Activated T-helper 2 cell treated with anti-CD3 and anti-CD28 coated beads, Interferon-gamma antibody, Interleukin-2, Interleukin-4, amounts not matched to agents 10 μg/mL and 5 μg/mL and 100 μg/mL, durations not matched to agents 14 hours and 24 hours and 36 hours (primary cell): ENCODE results near the gene MAPK10. TPM values are rescaled to one million over a fixed set of nuclear protein-coding genes. Genes with fewer than 3 reads are reported as not detected.

Experiments
- DNase-seq: peaks from one replicate; pipeline ENCODE4 v3.0.0; 2021; ENCODE audit warnings: low spot score
- H3K27ac Mint-ChIP-seq: one replicate; pipeline ENCODE4 v1.8.0; 2021; ENCODE audit warnings: mixed read lengths
- H3K27me3 Mint-ChIP-seq: one replicate; pipeline ENCODE4 v1.8.0; 2021; ENCODE audit warnings: low read depth, mixed read lengths
- H3K36me3 Mint-ChIP-seq: one replicate; pipeline ENCODE4 v1.8.0; 2021; ENCODE audit warnings: low read depth, mixed read lengths
- H3K4me1 Mint-ChIP-seq: one replicate; pipeline ENCODE4 v1.8.0; 2021; ENCODE audit warnings: low read depth, mixed read lengths
- H3K4me3 Mint-ChIP-seq: one replicate; pipeline ENCODE4 v1.8.0; 2021; ENCODE audit warnings: low read depth, mild to moderate bottlenecking, moderate library complexity, mixed read lengths
- H3K9me3 Mint-ChIP-seq: one replicate; pipeline ENCODE4 v1.8.0; 2021; ENCODE audit warnings: mixed read lengths
- intact Hi-C: fragments of 100-400 bp; cut with micrococcal nuclease; formaldehyde crosslinking; loops from one replicate; pipeline ENCODE4 v1.15.1; 2023
- total RNA-seq: library from RNA; stranded (reverse); gene quantifications from 2 replicates; pipeline ENCODE4 v1.2.3, GENCODE V29; 2022

MAPK10 gene
- total RNA-seq, 1 donor from 2014 or later = not detected

GRCh38 chr4:86294883-86295282 is 65.0 kb downstream of the MAPK10 start:
- intact Hi-C loops = no loop called here
- no peaks in the 10 kb centered on the region for H3K9me3 Mint-ChIP-seq
- H3K4me1 Mint-ChIP-seq = no peaks in the 10 kb centered on the region
- H3K36me3 Mint-ChIP-seq = no peaks in the 10 kb centered on the region
- H3K27me3 Mint-ChIP-seq = no peaks in the 10 kb centered on the region
- no peak overlapping the region for H3K27ac Mint-ChIP-seq
- no peak overlapping the region for H3K4me3 Mint-ChIP-seq
- DNase-seq = no peak

- DNase-seq = no peak
- Mint-ChIP-seq H3K4me3 (no peak overlapping the region), H3K4me1 (no peaks in the 10 kb centered on the region), H3K27me3 (no peaks in the 10 kb centered on the region), H3K36me3 (no peaks in the 10 kb centered on the region), H3K27ac (no peak overlapping the region), H3K9me3 (no peaks in the 10 kb centered on the region)
- intact Hi-C loops = no loop called here
These were observed 68.7 kb downstream of the MAPK10 start for GRCh38 chr4:86291180-86291579.

GRCh38 chr4:86286726-86287125 is 73.1 kb downstream of the MAPK10 start:
- no peaks in the 10 kb centered on the region for H3K4me1 Mint-ChIP-seq
- no peak overlapping the region for H3K4me3 Mint-ChIP-seq
- DNase-seq = no peak
- intact Hi-C loops = no loop called here
- no peak overlapping the region for H3K27ac Mint-ChIP-seq
- H3K36me3 Mint-ChIP-seq = no peaks in the 10 kb centered on the region
- no peaks in the 10 kb centered on the region for H3K27me3 Mint-ChIP-seq
- no peaks in the 10 kb centered on the region for H3K9me3 Mint-ChIP-seq

GRCh38 chr4:86283371-86283770 is 76.5 kb downstream of the MAPK10 start:
- Mint-ChIP-seq H3K36me3 (no peaks in the 10 kb centered on the region), H3K4me1 (no peaks in the 10 kb centered on the region), H3K4me3 (no peak overlapping the region), H3K27me3 (no peaks in the 10 kb centered on the region), H3K9me3 (no peaks in the 10 kb centered on the region), H3K27ac (no peak overlapping the region)
- DNase-seq = no peak
- intact Hi-C loops = no loop called here

GRCh38 chr4:86280246-86280645 is 79.6 kb downstream of the MAPK10 start:
- Mint-ChIP-seq H3K27ac (no peak overlapping the region), H3K27me3 (no peaks in the 10 kb centered on the region), H3K36me3 (no peaks in the 10 kb centered on the region)

GRCh38 chr4:86279293-86279960 is 80.4 kb downstream of the MAPK10 start:
- Mint-ChIP-seq H3K27ac (no peak overlapping the region), H3K9me3 (no peaks in the 10 kb centered on the region), H3K27me3 (no peaks in the 10 kb centered on the region), H3K36me3 (no peaks in the 10 kb centered on the region), H3K4me3 (no peak overlapping the region), H3K4me1 (no peaks in the 10 kb centered on the region)
- intact Hi-C loops = no loop called here
- DNase-seq = no peak

More at GRCh38 chr4:86280246-86280645, 79.6 kb downstream of the MAPK10 start:
- DNase-seq = no peak
- Mint-ChIP-seq H3K4me1 (no peaks in the 10 kb centered on the region), H3K4me3 (no peak overlapping the region), H3K9me3 (no peaks in the 10 kb centered on the region)
- intact Hi-C loops = no loop called here

GRCh38 chr4:86278126-86278525 is 81.7 kb downstream of the MAPK10 start:
- DNase-seq = no peak
- Mint-ChIP-seq H3K36me3 (no peaks in the 10 kb centered on the region), H3K27me3 (no peaks in the 10 kb centered on the region), H3K9me3 (no peaks in the 10 kb centered on the region), H3K4me1 (no peaks in the 10 kb centered on the region), H3K27ac (no peak overlapping the region), H3K4me3 (no peak overlapping the region)
- intact Hi-C loops = no loop called here

GRCh38 chr4:86274642-86275041 is 85.2 kb downstream of the MAPK10 start:
- Mint-ChIP-seq H3K27ac (no peak overlapping the region), H3K4me3 (no peak overlapping the region), H3K27me3 (no peaks in the 10 kb centered on the region), H3K36me3 (no peaks in the 10 kb centered on the region), H3K4me1 (no peaks in the 10 kb centered on the region), H3K9me3 (no peaks in the 10 kb centered on the region)
- no peak for DNase-seq
- intact Hi-C loops = no loop called here

- Mint-ChIP-seq H3K9me3 (no peaks in the 10 kb centered on the region), H3K4me1 (no peaks in the 10 kb centered on the region), H3K27me3 (no peaks in the 10 kb centered on the region), H3K4me3 (no peak overlapping the region), H3K27ac (no peak overlapping the region), H3K36me3 (no peaks in the 10 kb centered on the region)
- intact Hi-C loops = no loop called here
- DNase-seq = no peak
These were observed 87.2 kb downstream of the MAPK10 start for GRCh38 chr4:86272669-86273068.

- H3K27ac Mint-ChIP-seq = no peak overlapping the region
- no peak overlapping the region for H3K4me3 Mint-ChIP-seq
- DNase-seq = no peak
- intact Hi-C loops = no loop called here
- no peaks in the 10 kb centered on the region for H3K4me1 Mint-ChIP-seq
- H3K36me3 Mint-ChIP-seq = no peaks in the 10 kb centered on the region
- H3K27me3 Mint-ChIP-seq = no peaks in the 10 kb centered on the region
- H3K9me3 Mint-ChIP-seq = no peaks in the 10 kb centered on the region
These were observed 88.8 kb downstream of the MAPK10 start for GRCh38 chr4:86271057-86271456.

GRCh38 chr4:86269354-86269753 is 90.5 kb downstream of the MAPK10 start:
- Mint-ChIP-seq H3K27me3 (no peaks in the 10 kb centered on the region), H3K36me3 (no peaks in the 10 kb centered on the region), H3K27ac (no peak overlapping the region), H3K4me3 (no peak overlapping the region), H3K4me1 (no peaks in the 10 kb centered on the region), H3K9me3 (no peaks in the 10 kb centered on the region)
- intact Hi-C loops = no loop called here
- no peak for DNase-seq

GRCh38 chr4:86264241-86264640 is 95.6 kb downstream of the MAPK10 start:
- DNase-seq = no peak

GRCh38 chr4:86261636-86262035 is 98.2 kb downstream of the MAPK10 start:
- no peaks in the 10 kb centered on the region for H3K27me3 Mint-ChIP-seq
- no peaks in the 10 kb centered on the region for H3K36me3 Mint-ChIP-seq
- no peak overlapping the region for H3K27ac Mint-ChIP-seq
- no peak for DNase-seq
- H3K4me3 Mint-ChIP-seq = no peak overlapping the region
- intact Hi-C loops = no loop called here
- H3K9me3 Mint-ChIP-seq = no peaks in the 10 kb centered on the region
- no peaks in the 10 kb centered on the region for H3K4me1 Mint-ChIP-seq

More at GRCh38 chr4:86264241-86264640, 95.6 kb downstream of the MAPK10 start:
- intact Hi-C loops = no loop called here
- Mint-ChIP-seq H3K36me3 (no peaks in the 10 kb centered on the region), H3K4me1 (no peaks in the 10 kb centered on the region), H3K4me3 (no peak overlapping the region), H3K27me3 (no peaks in the 10 kb centered on the region), H3K9me3 (no peaks in the 10 kb centered on the region), H3K27ac (no peak overlapping the region)

GRCh38 chr4:86256086-86256485 is 103.8 kb downstream of the MAPK10 start:
- no peak overlapping the region for H3K27ac Mint-ChIP-seq
- H3K36me3 Mint-ChIP-seq = no peaks in the 10 kb centered on the region
- intact Hi-C loops = no loop called here
- no peak for DNase-seq
- no peaks in the 10 kb centered on the region for H3K9me3 Mint-ChIP-seq
- H3K4me3 Mint-ChIP-seq = no peak overlapping the region
- no peaks in the 10 kb centered on the region for H3K27me3 Mint-ChIP-seq
- H3K4me1 Mint-ChIP-seq = no peaks in the 10 kb centered on the region
